ENCODE data around the gene DHX38.

Gene DHX38

DNA sequence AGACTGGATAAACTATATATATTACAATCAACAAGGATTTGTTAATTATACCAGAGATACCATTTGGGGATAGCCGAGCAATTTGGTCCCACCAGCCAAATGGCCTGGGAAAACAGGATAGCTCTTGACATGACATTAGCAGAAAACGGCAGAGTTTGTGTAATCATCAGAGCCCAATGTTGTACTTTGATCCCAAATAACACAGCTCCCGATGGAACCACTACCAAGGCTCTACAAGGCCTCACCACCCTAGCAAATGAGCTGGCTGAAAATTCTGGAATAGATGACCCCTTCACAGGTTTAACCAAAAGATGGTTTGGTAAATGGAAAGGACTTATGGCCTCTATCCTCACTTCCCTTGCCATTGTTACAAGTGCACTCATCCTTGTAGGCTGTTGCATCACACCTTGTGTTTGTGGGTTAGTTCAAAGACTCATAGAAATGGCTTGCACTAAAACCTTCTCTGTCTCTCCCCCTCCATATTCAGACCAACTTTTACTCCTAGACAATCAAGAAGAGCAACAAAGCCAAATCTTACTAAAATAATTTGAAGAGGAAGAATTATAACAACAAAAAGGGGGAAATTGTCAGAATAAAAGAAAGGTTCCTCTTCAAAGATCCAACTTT lies 9.8 kb upstream of the DHX38 start:
- CTCF ChIA-PET: interaction anchor here (0.7 kb wide), 1 partner anchor 202 kb away, joined by 3 read pairs; no protein-coding TSS in a partner anchor
- TF ChIP-seq L3MBTL2 (conservative IDR thresholded peaks at IDR 0.05) (no peak), TARDBP (IDR thresholded peaks at IDR 0.05) (no peak), ZNF384 (IDR thresholded peaks at IDR 0.05) (no peak), ELF4 (IDR thresholded peaks at IDR 0.05) (no peak), FOXM1 (IDR thresholded peaks at IDR 0.05; ENCODE audit: borderline replicate concordance) (no peak), CTBP1 (IDR thresholded peaks at IDR 0.05; ENCODE audit: borderline replicate concordance) (no peak), ARNT (IDR thresholded peaks at IDR 0.05) (no peak), HDGF (IDR thresholded peaks at IDR 0.05; ENCODE audit: borderline replicate concordance) (no peak), SUZ12 (IDR thresholded peaks at IDR 0.05) (no peak), FOXK2 (IDR thresholded peaks at IDR 0.05) (no peak), SP1 (IDR thresholded peaks at IDR 0.05) (no peak), FOXA1 (IDR thresholded peaks at IDR 0.05) (no peak)
- TF ChIP-seq, protein P1, sequence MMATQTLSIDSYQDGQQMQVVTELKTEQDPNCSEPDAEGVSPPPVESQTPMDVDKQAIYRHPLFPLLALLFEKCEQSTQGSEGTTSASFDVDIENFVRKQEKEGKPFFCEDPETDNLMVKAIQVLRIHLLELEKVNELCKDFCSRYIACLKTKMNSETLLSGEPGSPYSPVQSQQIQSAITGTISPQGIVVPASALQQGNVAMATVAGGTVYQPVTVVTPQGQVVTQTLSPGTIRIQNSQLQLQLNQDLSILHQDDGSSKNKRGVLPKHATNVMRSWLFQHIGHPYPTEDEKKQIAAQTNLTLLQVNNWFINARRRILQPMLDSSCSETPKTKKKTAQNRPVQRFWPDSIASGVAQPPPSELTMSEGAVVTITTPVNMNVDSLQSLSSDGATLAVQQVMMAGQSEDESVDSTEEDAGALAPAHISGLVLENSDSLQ (IDR thresholded peaks at IDR 0.05): no peak
- no peak for DNase-seq (ENCODE audit: extremely low spot score)
- POLR2A ChIA-PET: no interaction called here

DNA sequence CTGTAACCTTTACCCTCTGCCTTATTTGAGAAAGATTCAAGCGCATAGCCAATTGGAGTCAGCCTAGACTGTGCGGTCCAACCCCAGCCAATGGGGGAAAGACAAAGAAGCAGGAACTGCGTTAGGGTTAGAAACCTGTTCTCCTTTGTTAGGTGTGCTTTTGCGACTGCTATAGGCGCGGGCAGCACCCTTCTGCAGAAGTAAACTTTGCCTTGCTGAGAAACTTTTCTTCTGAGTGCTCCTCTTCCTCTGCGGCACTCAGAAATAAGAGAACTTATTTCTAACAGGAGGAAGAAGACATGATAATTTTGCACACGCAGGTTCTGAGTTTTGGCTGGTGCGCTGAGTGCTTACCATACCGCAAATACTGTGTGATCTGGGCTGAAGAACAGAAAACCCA lies 9.2 kb upstream of the DHX38 start:
- DNase-seq (ENCODE audit: extremely low spot score): no peak
- CTCF ChIA-PET: no interaction called here
- POLR2A ChIA-PET: no interaction called here
- TF ChIP-seq ARNT (IDR thresholded peaks at IDR 0.05) (no peak), SP1 (IDR thresholded peaks at IDR 0.05) (no peak), SUZ12 (IDR thresholded peaks at IDR 0.05) (no peak), FOXM1 (IDR thresholded peaks at IDR 0.05; ENCODE audit: borderline replicate concordance) (no peak), TARDBP (IDR thresholded peaks at IDR 0.05) (no peak), BHLHE40 (IDR thresholded peaks at IDR 0.05; ENCODE audit: borderline replicate concordance) (no peak)

DNA sequence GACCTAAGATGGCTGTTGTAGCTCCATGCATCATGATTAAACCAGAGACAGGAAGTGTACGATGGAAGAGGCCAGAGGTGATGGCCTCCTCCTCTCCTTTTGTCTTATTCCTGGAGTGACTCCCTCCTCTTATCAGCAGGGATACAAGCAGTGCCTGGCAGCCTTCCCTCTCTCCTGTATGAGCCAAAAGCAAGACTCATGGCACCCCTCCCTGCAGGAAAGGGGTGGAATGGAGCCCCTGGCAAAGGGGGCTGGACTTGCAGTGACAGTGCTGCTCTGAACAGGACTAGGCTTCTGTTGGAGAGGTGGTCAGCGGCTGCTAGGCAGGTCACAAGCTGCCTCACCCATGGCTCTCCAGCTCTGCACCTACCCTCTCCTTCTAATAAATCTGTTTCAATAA lies 8.6 kb upstream of the DHX38 start:
- TF ChIP-seq L3MBTL2 (conservative IDR thresholded peaks at IDR 0.05) (no peak), HDGF (IDR thresholded peaks at IDR 0.05; ENCODE audit: borderline replicate concordance) (no peak), SP1 (IDR thresholded peaks at IDR 0.05) (no peak), ARNT (IDR thresholded peaks at IDR 0.05) (no peak), FOXK2 (IDR thresholded peaks at IDR 0.05) (no peak), TARDBP (IDR thresholded peaks at IDR 0.05) (no peak), SUZ12 (IDR thresholded peaks at IDR 0.05) (no peak), ZNF384 (IDR thresholded peaks at IDR 0.05) (no peak), CTBP1 (IDR thresholded peaks at IDR 0.05; ENCODE audit: borderline replicate concordance) (no peak), BHLHE40 (IDR thresholded peaks at IDR 0.05; ENCODE audit: borderline replicate concordance) (no peak), LEF1 (IDR thresholded peaks at IDR 0.05; ENCODE audit: borderline replicate concordance) (no peak), FOXA1 (IDR thresholded peaks at IDR 0.05) (no peak), FOXM1 (IDR thresholded peaks at IDR 0.05; ENCODE audit: borderline replicate concordance) (no peak), ELF4 (IDR thresholded peaks at IDR 0.05) (no peak), NFRKB (IDR thresholded peaks at IDR 0.05) (no peak)
- TF ChIP-seq, protein P1 (IDR thresholded peaks at IDR 0.05): no peak
- no peak for DNase-seq (ENCODE audit: extremely low spot score)
- ChIA-PET CTCF (no interaction called here), POLR2A (no interaction called here)

DNA sequence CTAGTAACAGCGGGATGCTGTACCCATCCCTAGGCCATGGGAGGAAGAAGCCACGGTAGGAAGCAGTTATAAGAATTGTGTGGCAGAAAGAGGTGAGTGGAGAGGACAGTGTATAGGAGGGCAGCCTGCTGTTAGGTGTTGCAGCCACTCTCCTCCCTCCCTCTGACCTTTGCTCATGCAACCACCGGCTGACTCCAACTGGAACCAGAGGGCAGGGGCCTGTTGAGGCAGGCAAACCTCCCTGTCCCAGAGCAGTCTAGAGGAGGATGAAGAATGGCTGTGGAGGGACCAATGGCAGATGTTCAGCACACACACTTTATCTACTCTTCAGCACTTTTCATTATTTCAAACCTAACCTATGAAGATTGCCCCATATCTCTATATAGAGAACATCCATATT lies 2.4 kb upstream of the DHX38 start:
- TF ChIP-seq FOXM1 (IDR thresholded peaks at IDR 0.05; ENCODE audit: borderline replicate concordance) (no peak), ELF4 (IDR thresholded peaks at IDR 0.05) (no peak)
- CTCF ChIA-PET: no interaction called here
- DNase-seq (ENCODE audit: extremely low spot score): no peak
- POLR2A ChIA-PET: no interaction called here

DNA sequence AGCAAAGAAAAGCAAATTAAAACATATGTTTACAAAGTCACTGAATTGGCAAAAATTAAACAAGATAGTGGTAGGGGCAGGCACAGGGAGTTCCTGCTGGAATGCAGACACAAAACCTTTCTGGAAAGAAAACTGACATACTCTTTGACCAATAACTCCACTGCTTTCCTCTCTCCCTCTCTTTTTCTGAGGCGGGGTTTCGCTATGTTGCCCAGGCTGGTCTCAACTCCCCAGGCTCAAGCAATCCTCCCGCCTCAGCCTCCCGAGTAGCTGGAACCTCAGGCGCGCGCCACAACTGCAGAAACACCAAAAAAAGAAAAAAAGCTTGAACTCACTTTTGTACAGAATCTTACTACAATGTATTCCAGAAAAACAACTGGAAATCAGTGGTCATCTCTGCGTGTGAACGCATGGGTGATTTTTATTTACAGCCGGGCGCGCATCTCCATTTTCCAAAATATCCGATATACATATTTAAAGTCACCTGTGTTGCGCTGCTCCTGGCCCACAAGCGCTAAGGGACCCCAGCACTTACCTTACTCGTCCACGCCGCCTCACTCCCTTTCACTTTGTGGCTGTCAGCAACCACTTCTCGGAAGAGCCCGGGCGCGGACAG lies 707 bp upstream of the DHX38 start:
- ChIA-PET CTCF (no interaction called here), POLR2A (interaction anchor here (0.7 to 2.1 kb wide), 9 partner anchors 9 to 210 kb away, joined by 3 to 12 read pairs (median 4); partner anchors contain the start of gene ZNF821)
- DNase-seq (ENCODE audit: extremely low spot score): peak; percentile 35
- TF ChIP-seq, protein P1 (IDR thresholded peaks at IDR 0.05): peak; percentile 94
- TF ChIP-seq TARDBP (IDR thresholded peaks at IDR 0.05): no peak

DNA sequence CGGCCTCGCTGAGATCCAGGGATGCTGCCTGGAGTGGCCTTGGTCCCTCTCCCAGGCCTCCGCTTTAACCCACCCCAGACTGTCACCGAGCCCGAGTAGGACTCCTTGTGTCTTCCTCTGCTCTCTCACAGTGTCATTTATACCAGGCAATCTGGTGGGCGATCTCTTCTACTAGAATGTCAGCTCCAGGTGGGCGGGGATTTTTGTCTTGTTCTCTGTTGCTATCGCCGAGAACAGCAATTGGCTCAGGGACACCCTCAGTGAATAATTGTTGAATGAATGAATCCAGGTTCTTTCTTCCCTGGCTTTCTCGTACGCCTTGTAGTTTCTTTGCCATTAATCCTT lies 591 bp downstream of the DHX38 start:
- CTCF ChIA-PET: interaction anchor here (1.5 kb wide), 1 partner anchor 27 kb away, joined by 4 read pairs; no protein-coding TSS in a partner anchor
- DNase-seq (ENCODE audit: extremely low spot score): no peak
- POLR2A ChIA-PET: interaction anchor here (1.3 to 2.1 kb wide), 2 partner anchors 10 to 17 kb away, joined by 3 to 12 read pairs; no protein-coding TSS in a partner anchor
- TF ChIP-seq ARNT (IDR thresholded peaks at IDR 0.05) (no peak), BHLHE40 (IDR thresholded peaks at IDR 0.05; ENCODE audit: borderline replicate concordance) (no peak), SUZ12 (IDR thresholded peaks at IDR 0.05) (no peak), ZNF384 (IDR thresholded peaks at IDR 0.05) (no peak), ELF4 (IDR thresholded peaks at IDR 0.05) (no peak), CTBP1 (IDR thresholded peaks at IDR 0.05; ENCODE audit: borderline replicate concordance) (no peak), LEF1 (IDR thresholded peaks at IDR 0.05; ENCODE audit: borderline replicate concordance) (no peak), L3MBTL2 (conservative IDR thresholded peaks at IDR 0.05) (no peak), SP1 (IDR thresholded peaks at IDR 0.05) (no peak), FOXA1 (IDR thresholded peaks at IDR 0.05) (no peak)
